HL-60 (cell line): ENCODE data around the gene HLA-DMA.
A peak's percentile ranks its signal among the peaks of the same experiment; 100 is the strongest.

ENCODE experiments used
- DNase-seq, 2 experiments: peaks; one replicate each; pipeline ENCODE4 v3.0.0-alpha.2; 2010 to 2020; ENCODE audit warnings: low read depth in 1 of 2, low spot score in 1 of 2
- H3K27ac ChIP-seq: fragments of 250-450 bp; sonication (Bioruptor Pico); replicated peaks from 2 replicates; pipeline ENCODE4 v1.5.1; 2020; ENCODE audit warnings: mild to moderate bottlenecking, moderate library complexity
- H3K27me3 ChIP-seq: fragments of 250-450 bp; sonication (Bioruptor Pico); 2 replicates; pipeline ENCODE4 v1.5.1; 2021; ENCODE audit warnings: mild to moderate bottlenecking, moderate library complexity; ENCODE audit not compliant: insufficient read depth, poor library complexity, severe bottlenecking
- H3K4me3 ChIP-seq: replicated peaks from 2 replicates; pipeline ENCODE4 v1.5.1; 2011; ENCODE audit warnings: mild to moderate bottlenecking, control low read depth, low read length; ENCODE audit not compliant: insufficient read depth
- CTCF ChIP-seq: IDR thresholded peaks from one replicate; pipeline ENCODE4 v1.5.1; 2011; ENCODE audit warnings: low read length, control low read depth, inconsistent platforms; ENCODE audit not compliant: insufficient read depth
- GABPA ChIP-seq: IDR thresholded peaks from 2 replicates; pipeline ENCODE4 v1.6.1; 2012; ENCODE audit warnings: low read depth
- POLR2AphosphoS5 ChIP-seq: IDR thresholded peaks from 2 replicates; pipeline ENCODE4 v1.6.1; 2012; ENCODE audit warnings: low read depth
- REST ChIP-seq: IDR thresholded peaks from 2 replicates; pipeline ENCODE4 v1.6.1; 2012; ENCODE audit warnings: low read depth; ENCODE audit not compliant: insufficient replicate concordance
- SPI1 ChIP-seq: IDR thresholded peaks from 2 replicates; pipeline ENCODE4 v1.6.1; 2012; ENCODE audit warnings: low read depth, mild to moderate bottlenecking, borderline replicate concordance

HLA-DMA gene

GRCh38 chr6:32971242-32971580 lies 18.3 kb upstream of the HLA-DMA start:
- Histone ChIP-seq H3K4me3 (peak overlapping the region; percentile 68), H3K27ac (peak overlapping the region; percentile 99), H3K27me3 (no peaks in the 10 kb centered on the region)
- TF ChIP-seq GABPA, result no peak
- no peak for TF ChIP-seq REST
- TF ChIP-seq CTCF, result no peak
- no peak for TF ChIP-seq SPI1
- TF ChIP-seq POLR2AphosphoS5, result no peak; the same call in none of the 2 replicates
- DNase-seq, result no peak

- Histone ChIP-seq H3K27me3 (no peaks in the 10 kb centered on the region), H3K27ac (peak overlapping the region; percentile 99), H3K4me3 (peak overlapping the region; percentile 68)
- TF ChIP-seq GABPA (no peak), POLR2AphosphoS5 (peak; percentile 7; the same call in 1 of the 2 replicates), CTCF (no peak), REST (peak; percentile 28), SPI1 (peak; percentile 40; the same call in 1 of the 2 replicates)
- DNase-seq, result peak; percentile 79 to 86
Measured at GRCh38 chr6:32970413-32971241, 17.7 kb upstream of the HLA-DMA start.

GRCh38 chr6:32969685-32970412 lies 17.0 kb upstream of the HLA-DMA start:
- peak overlapping the region; percentile 99 for H3K27ac ChIP-seq
- peak overlapping the region; percentile 68 for H3K4me3 ChIP-seq
- DNase-seq, result peak; percentile 68 to 83
- no peaks in the 10 kb centered on the region for H3K27me3 ChIP-seq
- TF ChIP-seq GABPA, result no peak
- TF ChIP-seq POLR2AphosphoS5, result peak; percentile 41; the same call in 1 of the 2 replicates
